ENCODE data around the gene PKHD1. TPM values are rescaled to one million over a fixed set of nuclear protein-coding genes. Genes with fewer than 3 reads are reported as not detected.

Gene PKHD1
- polyA plus RNA-seq, 1 of the 3 experiments (the other 2 are of a cell fraction) = not detected

DNA sequence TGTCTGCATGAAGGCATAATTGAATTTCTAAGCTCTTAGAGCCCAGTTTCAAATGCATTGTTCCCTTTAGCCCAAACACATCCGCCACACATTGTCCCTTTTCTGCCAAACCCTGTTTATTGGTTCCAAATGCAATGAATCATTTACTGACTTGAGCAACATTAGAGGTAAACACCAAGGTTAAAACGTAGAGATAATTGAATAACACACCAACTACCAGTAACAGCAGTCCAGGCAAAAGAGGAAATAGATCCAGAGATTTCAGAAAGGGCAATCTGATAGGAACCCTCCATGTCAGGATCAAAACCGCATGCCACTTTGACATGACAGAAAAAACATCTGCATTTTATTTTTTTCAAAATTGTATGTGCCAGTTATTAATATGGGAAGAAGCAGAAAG lies 114.8 kb downstream of the PKHD1 start:
- ChIA-PET CTCF (interaction anchor here (1.0 to 2.4 kb wide), 8 partner anchors 11 to 1144 kb away, joined by 3 to 9 read pairs (median 4); no protein-coding TSS in a partner anchor), POLR2A (interaction anchor here (0.7 to 2.1 kb wide), 6 partner anchors 16 to 1154 kb away, joined by 3 to 11 read pairs (median 6); partner anchors contain the start of gene TFAP2B)
- Histone ChIP-seq H3K9ac (no peak overlapping the region), H2AFZ (ENCODE audit: low read depth) (no peak overlapping the region), H3K36me3 (replicated peaks in 1 of 2; ENCODE audit: control insufficient read depth in 1 of 2, insufficient read depth in 2 of 2, low read length in 1 of 2) (no peaks in the 10 kb centered on the region), H3K4me2 (no peak overlapping the region), H3F3A (replicated peaks; ENCODE audit: insufficient read depth) (no peaks in the 10 kb centered on the region), H4K20me1 (ENCODE audit: insufficient read depth) (no peaks in the 10 kb centered on the region), H3K4me3 (ENCODE audit: low read depth in 2 of 2, low read length in 1 of 2) (no peak overlapping the region), H3K4me1 (ENCODE audit: control insufficient read depth in 1 of 2, insufficient read depth in 2 of 2, low read depth in 1 of 2, low read length in 1 of 2) (peaks cover 0 to 7% of the 10 kb centered on the region in 2 experiments; a peak in 2 of 4 replicates), H3K9me2 (no peaks in the 10 kb centered on the region), H3K9me3 (no peaks in the 10 kb centered on the region), H3K79me2 (ENCODE audit: insufficient read depth) (no peaks in the 10 kb centered on the region), H3K27ac (ENCODE audit: low read depth in 2 of 2, low read length in 1 of 2) (peak overlapping the region in 1 of 2 experiments; percentile 99; a peak in 2 of 4 replicates), H3K27me3 (ENCODE audit: insufficient read depth) (no peaks in the 10 kb centered on the region)
- peak; percentile 64 for DNase-seq
- 0% methylated on average over 3 of the region's 3 CpGs for WGBS (ENCODE audit: low lambda C conversion rate)
- no peak for TF ChIP-seq POLR2AphosphoS5 (IDR thresholded peaks at IDR 0.05; ENCODE audit: low read depth, low read length)
- TF ChIP-seq MEF2A (IDR thresholded peaks at IDR 0.05; ENCODE audit: borderline replicate concordance, low read depth) = no peak
- peak; percentile 100 for TF ChIP-seq FOXJ3 (CRISPR knock-in tag; IDR thresholded peaks at IDR 0.05)
- no peak for TF ChIP-seq YY1 (IDR thresholded peaks at IDR 0.05; ENCODE audit: low read depth)
- TF ChIP-seq, protein P1, sequence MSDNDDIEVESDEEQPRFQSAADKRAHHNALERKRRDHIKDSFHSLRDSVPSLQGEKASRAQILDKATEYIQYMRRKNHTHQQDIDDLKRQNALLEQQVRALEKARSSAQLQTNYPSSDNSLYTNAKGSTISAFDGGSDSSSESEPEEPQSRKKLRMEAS (IDR thresholded peaks at IDR 0.05; ENCODE audit: low read depth) = no peak
- no peak for TF ChIP-seq GABPA (IDR thresholded peaks at IDR 0.05; ENCODE audit: low read depth)
- no peak for TF ChIP-seq RXRA (IDR thresholded peaks at IDR 0.05; ENCODE audit: borderline replicate concordance, low read depth)
- no peak for TF ChIP-seq TAF1 (IDR thresholded peaks at IDR 0.05; ENCODE audit: borderline replicate concordance, low read depth, low read length)
- TF ChIP-seq, protein P2, sequence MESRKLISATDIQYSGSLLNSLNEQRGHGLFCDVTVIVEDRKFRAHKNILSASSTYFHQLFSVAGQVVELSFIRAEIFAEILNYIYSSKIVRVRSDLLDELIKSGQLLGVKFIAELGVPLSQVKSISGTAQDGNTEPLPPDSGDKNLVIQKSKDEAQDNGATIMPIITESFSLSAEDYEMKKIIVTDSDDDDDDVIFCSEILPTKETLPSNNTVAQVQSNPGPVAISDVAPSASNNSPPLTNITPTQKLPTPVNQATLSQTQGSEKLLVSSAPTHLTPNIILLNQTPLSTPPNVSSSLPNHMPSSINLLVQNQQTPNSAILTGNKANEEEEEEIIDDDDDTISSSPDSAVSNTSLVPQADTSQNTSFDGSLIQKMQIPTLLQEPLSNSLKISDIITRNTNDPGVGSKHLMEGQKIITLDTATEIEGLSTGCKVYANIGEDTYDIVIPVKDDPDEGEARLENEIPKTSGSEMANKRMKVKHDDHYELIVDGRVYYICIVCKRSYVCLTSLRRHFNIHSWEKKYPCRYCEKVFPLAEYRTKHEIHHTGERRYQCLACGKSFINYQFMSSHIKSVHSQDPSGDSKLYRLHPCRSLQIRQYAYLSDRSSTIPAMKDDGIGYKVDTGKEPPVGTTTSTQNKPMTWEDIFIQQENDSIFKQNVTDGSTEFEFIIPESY (IDR thresholded peaks at IDR 0.05; ENCODE audit: borderline replicate concordance, low read depth) = no peak
- no peak for TF ChIP-seq JUND (IDR thresholded peaks at IDR 0.05)
- peak; percentile 62 for TF ChIP-seq TCF12 (IDR thresholded peaks at IDR 0.05)
- peak; percentile 55; the same call in 1 of the 2 replicates for TF ChIP-seq TEAD4 (IDR thresholded peaks at IDR 0.05; ENCODE audit: borderline replicate concordance, insufficient read depth)
- peak; percentile 20; the same call in 1 of the 2 replicates for TF ChIP-seq SMC3 (IDR thresholded peaks at IDR 0.05; ENCODE audit: low read depth, low read length)
- TF ChIP-seq MXI1 (IDR thresholded peaks at IDR 0.05; ENCODE audit: low read depth, low read length) = peak; percentile 74; the same call in 1 of the 2 replicates
- TF ChIP-seq EP300 (IDR thresholded peaks at IDR 0.05; ENCODE audit: borderline replicate concordance in 1 of 2, low read depth in 1 of 2, low read length in 1 of 2) = peak; percentile 19 to 100; a peak in 3 of 4 replicates
- peak; percentile 32 for TF ChIP-seq RAD21 (IDR thresholded peaks at IDR 0.05; ENCODE audit: low read length)
- TF ChIP-seq ELF1 (IDR thresholded peaks at IDR 0.05) = no peak
- 0 out of 2 replicates have a peak, but pooled peaks have one; percentile 26 for TF ChIP-seq FOXM1 (IDR thresholded peaks at IDR 0.05; ENCODE audit: low read depth)
- TF ChIP-seq, protein P3, sequence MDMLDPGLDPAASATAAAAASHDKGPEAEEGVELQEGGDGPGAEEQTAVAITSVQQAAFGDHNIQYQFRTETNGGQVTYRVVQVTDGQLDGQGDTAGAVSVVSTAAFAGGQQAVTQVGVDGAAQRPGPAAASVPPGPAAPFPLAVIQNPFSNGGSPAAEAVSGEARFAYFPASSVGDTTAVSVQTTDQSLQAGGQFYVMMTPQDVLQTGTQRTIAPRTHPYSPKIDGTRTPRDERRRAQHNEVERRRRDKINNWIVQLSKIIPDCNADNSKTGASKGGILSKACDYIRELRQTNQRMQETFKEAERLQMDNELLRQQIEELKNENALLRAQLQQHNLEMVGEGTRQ (IDR thresholded peaks at IDR 0.05; ENCODE audit: borderline replicate concordance, low read depth, low read length) = no peak
- TF ChIP-seq, protein P4, sequence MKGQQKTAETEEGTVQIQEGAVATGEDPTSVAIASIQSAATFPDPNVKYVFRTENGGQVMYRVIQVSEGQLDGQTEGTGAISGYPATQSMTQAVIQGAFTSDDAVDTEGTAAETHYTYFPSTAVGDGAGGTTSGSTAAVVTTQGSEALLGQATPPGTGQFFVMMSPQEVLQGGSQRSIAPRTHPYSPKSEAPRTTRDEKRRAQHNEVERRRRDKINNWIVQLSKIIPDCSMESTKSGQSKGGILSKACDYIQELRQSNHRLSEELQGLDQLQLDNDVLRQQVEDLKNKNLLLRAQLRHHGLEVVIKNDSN (IDR thresholded peaks at IDR 0.05; ENCODE audit: borderline replicate concordance, low read depth) = no peak
- TF ChIP-seq, protein P5, sequence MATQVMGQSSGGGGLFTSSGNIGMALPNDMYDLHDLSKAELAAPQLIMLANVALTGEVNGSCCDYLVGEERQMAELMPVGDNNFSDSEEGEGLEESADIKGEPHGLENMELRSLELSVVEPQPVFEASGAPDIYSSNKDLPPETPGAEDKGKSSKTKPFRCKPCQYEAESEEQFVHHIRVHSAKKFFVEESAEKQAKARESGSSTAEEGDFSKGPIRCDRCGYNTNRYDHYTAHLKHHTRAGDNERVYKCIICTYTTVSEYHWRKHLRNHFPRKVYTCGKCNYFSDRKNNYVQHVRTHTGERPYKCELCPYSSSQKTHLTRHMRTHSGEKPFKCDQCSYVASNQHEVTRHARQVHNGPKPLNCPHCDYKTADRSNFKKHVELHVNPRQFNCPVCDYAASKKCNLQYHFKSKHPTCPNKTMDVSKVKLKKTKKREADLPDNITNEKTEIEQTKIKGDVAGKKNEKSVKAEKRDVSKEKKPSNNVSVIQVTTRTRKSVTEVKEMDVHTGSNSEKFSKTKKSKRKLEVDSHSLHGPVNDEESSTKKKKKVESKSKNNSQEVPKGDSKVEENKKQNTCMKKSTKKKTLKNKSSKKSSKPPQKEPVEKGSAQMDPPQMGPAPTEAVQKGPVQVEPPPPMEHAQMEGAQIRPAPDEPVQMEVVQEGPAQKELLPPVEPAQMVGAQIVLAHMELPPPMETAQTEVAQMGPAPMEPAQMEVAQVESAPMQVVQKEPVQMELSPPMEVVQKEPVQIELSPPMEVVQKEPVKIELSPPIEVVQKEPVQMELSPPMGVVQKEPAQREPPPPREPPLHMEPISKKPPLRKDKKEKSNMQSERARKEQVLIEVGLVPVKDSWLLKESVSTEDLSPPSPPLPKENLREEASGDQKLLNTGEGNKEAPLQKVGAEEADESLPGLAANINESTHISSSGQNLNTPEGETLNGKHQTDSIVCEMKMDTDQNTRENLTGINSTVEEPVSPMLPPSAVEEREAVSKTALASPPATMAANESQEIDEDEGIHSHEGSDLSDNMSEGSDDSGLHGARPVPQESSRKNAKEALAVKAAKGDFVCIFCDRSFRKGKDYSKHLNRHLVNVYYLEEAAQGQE (IDR thresholded peaks at IDR 0.05; ENCODE audit: low read depth, low read length) = no peak
- TF ChIP-seq NFIC (IDR thresholded peaks at IDR 0.05; ENCODE audit: borderline replicate concordance) = 0 out of 2 replicates have a peak, but pooled peaks have one; percentile 14
- TF ChIP-seq SIN3A (IDR thresholded peaks at IDR 0.05; ENCODE audit: borderline replicate concordance, low read depth, low read length) = no peak
- TF ChIP-seq EZH2phosphoT487 (IDR thresholded peaks at IDR 0.05; ENCODE audit: borderline replicate concordance, low read depth) = no peak
- TF ChIP-seq RCOR1 (IDR thresholded peaks at IDR 0.05; ENCODE audit: low read length) = peak; percentile 86
- TF ChIP-seq, protein P6, sequence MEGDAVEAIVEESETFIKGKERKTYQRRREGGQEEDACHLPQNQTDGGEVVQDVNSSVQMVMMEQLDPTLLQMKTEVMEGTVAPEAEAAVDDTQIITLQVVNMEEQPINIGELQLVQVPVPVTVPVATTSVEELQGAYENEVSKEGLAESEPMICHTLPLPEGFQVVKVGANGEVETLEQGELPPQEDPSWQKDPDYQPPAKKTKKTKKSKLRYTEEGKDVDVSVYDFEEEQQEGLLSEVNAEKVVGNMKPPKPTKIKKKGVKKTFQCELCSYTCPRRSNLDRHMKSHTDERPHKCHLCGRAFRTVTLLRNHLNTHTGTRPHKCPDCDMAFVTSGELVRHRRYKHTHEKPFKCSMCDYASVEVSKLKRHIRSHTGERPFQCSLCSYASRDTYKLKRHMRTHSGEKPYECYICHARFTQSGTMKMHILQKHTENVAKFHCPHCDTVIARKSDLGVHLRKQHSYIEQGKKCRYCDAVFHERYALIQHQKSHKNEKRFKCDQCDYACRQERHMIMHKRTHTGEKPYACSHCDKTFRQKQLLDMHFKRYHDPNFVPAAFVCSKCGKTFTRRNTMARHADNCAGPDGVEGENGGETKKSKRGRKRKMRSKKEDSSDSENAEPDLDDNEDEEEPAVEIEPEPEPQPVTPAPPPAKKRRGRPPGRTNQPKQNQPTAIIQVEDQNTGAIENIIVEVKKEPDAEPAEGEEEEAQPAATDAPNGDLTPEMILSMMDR (IDR thresholded peaks at IDR 0.05) = no peak

Measured in SK-N-SH (cell line).